GM12878 (cell line): ENCODE data around the gene NSMCE4A. TPM values are rescaled to one million over a fixed set of nuclear protein-coding genes. Genes with fewer than 3 reads are reported as not detected.

Experiments used
- CHD2 ChIP-seq: IDR thresholded peaks from 2 replicates; pipeline ENCODE4 v1.6.1; 2011; ENCODE audit warnings: low read depth, low read length, improper control_type of control experiment, borderline replicate concordance
- EED ChIP-seq: sonication (generic); IDR thresholded peaks from 2 replicates; pipeline ENCODE4 v1.6.1; 2016; ENCODE audit warnings: antibody characterized with exemption, low read depth
- KAT2A ChIP-seq: conservative IDR thresholded peaks from 2 replicates; pipeline ENCODE4 v1.6.1; 2011; ENCODE audit warnings: low read depth, low read length; ENCODE audit not compliant: control insufficient read depth
- MYC ChIP-seq: IDR thresholded peaks from 2 replicates; pipeline ENCODE4 v1.6.1; 2011; ENCODE audit warnings: mild to moderate bottlenecking, low read length, moderate library complexity, inconsistent platforms; ENCODE audit not compliant: insufficient read depth, insufficient replicate concordance, insufficient read length, severe bottlenecking
- NFYA ChIP-seq: IDR thresholded peaks from 2 replicates; pipeline ENCODE4 v1.6.1; 2011; ENCODE audit warnings: low read depth, mild to moderate bottlenecking, low read length, improper control_type of control experiment, borderline replicate concordance
- NFYB ChIP-seq: IDR thresholded peaks from 2 replicates; pipeline ENCODE4 v1.6.1; 2011; ENCODE audit warnings: low read depth, mild to moderate bottlenecking, low read length, improper control_type of control experiment, moderate library complexity; ENCODE audit not compliant: insufficient read depth
- NR2F1 ChIP-seq: fragments of 450-650 bp; conservative IDR thresholded peaks from 2 replicates; pipeline ENCODE4 v1.6.1; 2017; ENCODE audit warnings: mild to moderate bottlenecking
- SMC3 ChIP-seq: IDR thresholded peaks from 2 replicates; pipeline ENCODE4 v1.6.1; 2011; ENCODE audit warnings: low read length, improper control_type of control experiment, borderline replicate concordance
- SPI1 ChIP-seq: IDR thresholded peaks from 2 replicates; pipeline ENCODE4 v1.6.1; 2011; ENCODE audit warnings: low read depth, mild to moderate bottlenecking, low read length, moderate library complexity, borderline replicate concordance; ENCODE audit not compliant: insufficient read depth
- TAF1 ChIP-seq: IDR thresholded peaks from 2 replicates; pipeline ENCODE4 v1.6.1; 2011; ENCODE audit warnings: mild to moderate bottlenecking, low read depth, low read length, borderline replicate concordance
- ZNF384 ChIP-seq: IDR thresholded peaks from 2 replicates; pipeline ENCODE4 v1.6.1; 2012; ENCODE audit warnings: low read depth, mild to moderate bottlenecking, low read length, improper control_type of control experiment, borderline replicate concordance
- polyA plus RNA-seq, 11 experiments: library from polyadenylated mRNA; depleted of rRNA in 4 of 11; unstranded in 6 of 11; stranded (reverse) in 5 of 11; fragments of >200 nt; fragmentation: Nextera tagmentation in 4 of 11; fragmentation: Illumina TruSeq in 1 of 11; extraction: Ambion mirVana in 4 of 11; extraction: Trizol in 1 of 11; gene quantifications; 1 replicate in 1 of 11; 2 replicates in 10 of 11; pipeline versions ENCODE4 v1.2.1 to v1.2.3, GENCODE V29; 2011 to 2016; ENCODE audit warnings: inconsistent platforms in 2 of 11, missing spikeins in 2 of 11, low read depth in 1 of 11
- total RNA-seq, 4 experiments: library from RNA; depleted of rRNA in 3 of 4; stranded (reverse); fragments of >200 nt in 3 of 4; fragmentation: Illumina TruSeq in 1 of 4; extraction: Trizol in 1 of 4; gene quantifications; 2 replicates each; pipeline versions ENCODE4 v1.2.1 to v1.2.3, GENCODE V29; 2013 to 2021
- TF ChIP-seq, protein P1 (sequence below): fragments of 450-650 bp; IDR thresholded peaks from 2 replicates; pipeline ENCODE4 v1.6.1; 2016; ENCODE audit warnings: mild to moderate bottlenecking, moderate library complexity, borderline replicate concordance
- TF ChIP-seq, protein P2 (sequence below): IDR thresholded peaks from 2 replicates; pipeline ENCODE4 v1.6.1; 2012; ENCODE audit warnings: low read depth, low read length, improper control_type of control experiment
- TF ChIP-seq, protein P3 (sequence below), 3 experiments: IDR thresholded peaks in 2 of 3; conservative IDR thresholded peaks in 1 of 3; 2 replicates each; pipeline ENCODE4 v1.5.1; 2011; ENCODE audit warnings: low read depth in 3 of 3, low read length in 3 of 3, mild to moderate bottlenecking in 3 of 3, control low read depth in 2 of 3, moderate library complexity in 2 of 3, inconsistent platforms in 1 of 3, mixed read lengths in 1 of 3; ENCODE audit not compliant: control insufficient read depth in 2 of 3, insufficient read depth in 1 of 3; ENCODE audit errors: extremely low read depth in 1 of 3
- TF ChIP-seq, protein P4 (sequence below): fragments of 450-650 bp; formaldehyde crosslinking; IDR thresholded peaks from 2 replicates; pipeline ENCODE4 v1.4.0; 2022; ENCODE audit warnings: mild to moderate bottlenecking, moderate library complexity
- TF ChIP-seq, protein P5 (sequence below): fragments of 450-650 bp; IDR thresholded peaks from 2 replicates; pipeline ENCODE4 v1.6.1; 2016; ENCODE audit warnings: mild to moderate bottlenecking

The NSMCE4A gene
- total and polyA plus RNA-seq, 10 of the 15 experiments (the other 5 are each of a cell fraction or from before 2014, with no cell fraction given): 14.2 to 105 (median 76.1) TPM

DNA sequence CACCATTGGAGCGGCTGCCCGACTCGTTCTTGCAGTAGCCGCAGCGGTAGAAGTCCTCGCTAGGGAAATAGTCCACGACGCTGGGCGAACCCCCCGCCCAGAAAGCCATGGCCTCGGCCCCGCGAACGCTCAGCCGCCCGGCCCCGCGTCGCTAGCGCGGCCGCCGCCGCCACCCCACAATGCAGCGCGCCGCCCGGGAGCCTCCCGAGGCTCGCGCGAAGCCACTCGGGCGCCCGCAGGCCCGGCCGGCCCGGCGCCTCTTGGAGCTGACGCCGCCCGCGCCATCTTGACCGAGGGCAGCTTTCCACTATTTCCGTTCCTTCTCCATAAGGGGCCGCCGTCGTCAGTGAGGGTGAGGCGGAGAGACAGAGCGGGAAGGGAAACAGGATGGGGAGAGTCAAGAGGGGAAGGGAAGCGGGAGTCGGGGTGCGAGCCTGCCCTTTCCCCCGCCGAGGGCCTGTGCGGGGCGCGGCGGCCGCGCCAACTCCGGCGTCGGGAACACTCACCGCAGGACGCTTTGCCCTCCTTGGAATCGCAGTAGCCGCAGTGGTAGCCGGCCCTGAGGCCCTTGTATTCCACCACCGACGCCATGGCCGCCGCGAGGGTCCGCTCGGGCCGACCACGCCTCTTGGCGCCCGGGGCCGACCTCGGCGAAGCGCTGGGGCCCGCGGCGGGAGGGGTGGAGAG, 47.0 kb downstream of the NSMCE4A start, which contains the start of gene ATE1 (continued):
- TF ChIP-seq, protein P1, sequence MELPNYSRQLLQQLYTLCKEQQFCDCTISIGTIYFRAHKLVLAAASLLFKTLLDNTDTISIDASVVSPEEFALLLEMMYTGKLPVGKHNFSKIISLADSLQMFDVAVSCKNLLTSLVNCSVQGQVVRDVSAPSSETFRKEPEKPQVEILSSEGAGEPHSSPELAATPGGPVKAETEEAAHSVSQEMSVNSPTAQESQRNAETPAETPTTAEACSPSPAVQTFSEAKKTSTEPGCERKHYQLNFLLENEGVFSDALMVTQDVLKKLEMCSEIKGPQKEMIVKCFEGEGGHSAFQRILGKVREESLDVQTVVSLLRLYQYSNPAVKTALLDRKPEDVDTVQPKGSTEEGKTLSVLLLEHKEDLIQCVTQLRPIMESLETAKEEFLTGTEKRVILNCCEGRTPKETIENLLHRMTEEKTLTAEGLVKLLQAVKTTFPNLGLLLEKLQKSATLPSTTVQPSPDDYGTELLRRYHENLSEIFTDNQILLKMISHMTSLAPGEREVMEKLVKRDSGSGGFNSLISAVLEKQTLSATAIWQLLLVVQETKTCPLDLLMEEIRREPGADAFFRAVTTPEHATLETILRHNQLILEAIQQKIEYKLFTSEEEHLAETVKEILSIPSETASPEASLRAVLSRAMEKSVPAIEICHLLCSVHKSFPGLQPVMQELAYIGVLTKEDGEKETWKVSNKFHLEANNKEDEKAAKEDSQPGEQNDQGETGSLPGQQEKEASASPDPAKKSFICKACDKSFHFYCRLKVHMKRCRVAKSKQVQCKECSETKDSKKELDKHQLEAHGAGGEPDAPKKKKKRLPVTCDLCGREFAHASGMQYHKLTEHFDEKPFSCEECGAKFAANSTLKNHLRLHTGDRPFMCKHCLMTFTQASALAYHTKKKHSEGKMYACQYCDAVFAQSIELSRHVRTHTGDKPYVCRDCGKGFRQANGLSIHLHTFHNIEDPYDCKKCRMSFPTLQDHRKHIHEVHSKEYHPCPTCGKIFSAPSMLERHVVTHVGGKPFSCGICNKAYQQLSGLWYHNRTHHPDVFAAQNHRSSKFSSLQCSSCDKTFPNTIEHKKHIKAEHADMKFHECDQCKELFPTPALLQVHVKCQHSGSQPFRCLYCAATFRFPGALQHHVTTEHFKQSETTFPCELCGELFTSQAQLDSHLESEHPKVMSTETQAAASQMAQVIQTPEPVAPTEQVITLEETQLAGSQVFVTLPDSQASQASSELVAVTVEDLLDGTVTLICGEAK: peak; percentile 77
- TF ChIP-seq KAT2A (no peak), SMC3 (no peak), SPI1 (no peak), MYC (no peak), CHD2 (peak; percentile 84; the same call in 1 of the 2 replicates), EED (peak; percentile 81), NFYB (no peak), NR2F1 (peak; percentile 49; the same call in 1 of the 2 replicates), TAF1 (peak; percentile 95), ZNF384 (no peak), NFYA (no peak)
- TF ChIP-seq, protein P2, sequence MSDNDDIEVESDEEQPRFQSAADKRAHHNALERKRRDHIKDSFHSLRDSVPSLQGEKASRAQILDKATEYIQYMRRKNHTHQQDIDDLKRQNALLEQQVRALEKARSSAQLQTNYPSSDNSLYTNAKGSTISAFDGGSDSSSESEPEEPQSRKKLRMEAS: no peak
- TF ChIP-seq, protein P3, sequence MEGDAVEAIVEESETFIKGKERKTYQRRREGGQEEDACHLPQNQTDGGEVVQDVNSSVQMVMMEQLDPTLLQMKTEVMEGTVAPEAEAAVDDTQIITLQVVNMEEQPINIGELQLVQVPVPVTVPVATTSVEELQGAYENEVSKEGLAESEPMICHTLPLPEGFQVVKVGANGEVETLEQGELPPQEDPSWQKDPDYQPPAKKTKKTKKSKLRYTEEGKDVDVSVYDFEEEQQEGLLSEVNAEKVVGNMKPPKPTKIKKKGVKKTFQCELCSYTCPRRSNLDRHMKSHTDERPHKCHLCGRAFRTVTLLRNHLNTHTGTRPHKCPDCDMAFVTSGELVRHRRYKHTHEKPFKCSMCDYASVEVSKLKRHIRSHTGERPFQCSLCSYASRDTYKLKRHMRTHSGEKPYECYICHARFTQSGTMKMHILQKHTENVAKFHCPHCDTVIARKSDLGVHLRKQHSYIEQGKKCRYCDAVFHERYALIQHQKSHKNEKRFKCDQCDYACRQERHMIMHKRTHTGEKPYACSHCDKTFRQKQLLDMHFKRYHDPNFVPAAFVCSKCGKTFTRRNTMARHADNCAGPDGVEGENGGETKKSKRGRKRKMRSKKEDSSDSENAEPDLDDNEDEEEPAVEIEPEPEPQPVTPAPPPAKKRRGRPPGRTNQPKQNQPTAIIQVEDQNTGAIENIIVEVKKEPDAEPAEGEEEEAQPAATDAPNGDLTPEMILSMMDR (IDR thresholded peaks at IDR 0.05 in 2 of 3, conservative IDR thresholded peaks at IDR 0.05 in 1 of 3; ENCODE audit: control insufficient read depth in 2 of 3, extremely low read depth in 1 of 3, insufficient read depth in 1 of 3, low read depth in 3 of 3, low read length in 3 of 3): no peak
- TF ChIP-seq, protein P4, sequence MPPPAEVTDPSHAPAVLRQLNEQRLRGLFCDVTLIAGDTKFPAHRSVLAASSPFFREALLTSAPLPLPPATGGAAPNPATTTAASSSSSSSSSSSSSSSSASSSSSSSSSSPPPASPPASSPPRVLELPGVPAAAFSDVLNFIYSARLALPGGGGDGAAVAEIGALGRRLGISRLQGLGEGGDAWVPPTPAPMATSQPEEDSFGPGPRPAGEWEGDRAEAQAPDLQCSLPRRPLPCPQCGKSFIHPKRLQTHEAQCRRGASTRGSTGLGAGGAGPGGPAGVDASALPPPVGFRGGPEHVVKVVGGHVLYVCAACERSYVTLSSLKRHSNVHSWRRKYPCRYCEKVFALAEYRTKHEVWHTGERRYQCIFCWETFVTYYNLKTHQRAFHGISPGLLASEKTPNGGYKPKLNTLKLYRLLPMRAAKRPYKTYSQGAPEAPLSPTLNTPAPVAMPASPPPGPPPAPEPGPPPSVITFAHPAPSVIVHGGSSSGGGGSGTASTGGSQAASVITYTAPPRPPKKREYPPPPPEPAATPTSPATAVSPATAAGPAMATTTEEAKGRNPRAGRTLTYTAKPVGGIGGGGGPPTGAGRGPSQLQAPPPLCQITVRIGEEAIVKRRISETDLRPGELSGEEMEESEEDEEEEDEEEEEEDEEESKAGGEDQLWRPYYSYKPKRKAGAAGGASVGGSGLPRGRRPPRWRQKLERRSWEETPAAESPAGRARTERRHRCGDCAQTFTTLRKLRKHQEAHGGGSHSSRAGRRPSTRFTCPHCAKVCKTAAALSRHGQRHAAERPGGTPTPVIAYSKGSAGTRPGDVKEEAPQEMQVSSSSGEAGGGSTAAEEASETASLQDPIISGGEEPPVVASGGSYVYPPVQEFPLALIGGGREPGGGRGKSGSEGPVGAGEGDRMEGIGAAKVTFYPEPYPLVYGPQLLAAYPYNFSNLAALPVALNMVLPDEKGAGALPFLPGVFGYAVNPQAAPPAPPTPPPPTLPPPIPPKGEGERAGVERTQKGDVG (CRISPR knock-in tag): no peak
- TF ChIP-seq, protein P5, sequence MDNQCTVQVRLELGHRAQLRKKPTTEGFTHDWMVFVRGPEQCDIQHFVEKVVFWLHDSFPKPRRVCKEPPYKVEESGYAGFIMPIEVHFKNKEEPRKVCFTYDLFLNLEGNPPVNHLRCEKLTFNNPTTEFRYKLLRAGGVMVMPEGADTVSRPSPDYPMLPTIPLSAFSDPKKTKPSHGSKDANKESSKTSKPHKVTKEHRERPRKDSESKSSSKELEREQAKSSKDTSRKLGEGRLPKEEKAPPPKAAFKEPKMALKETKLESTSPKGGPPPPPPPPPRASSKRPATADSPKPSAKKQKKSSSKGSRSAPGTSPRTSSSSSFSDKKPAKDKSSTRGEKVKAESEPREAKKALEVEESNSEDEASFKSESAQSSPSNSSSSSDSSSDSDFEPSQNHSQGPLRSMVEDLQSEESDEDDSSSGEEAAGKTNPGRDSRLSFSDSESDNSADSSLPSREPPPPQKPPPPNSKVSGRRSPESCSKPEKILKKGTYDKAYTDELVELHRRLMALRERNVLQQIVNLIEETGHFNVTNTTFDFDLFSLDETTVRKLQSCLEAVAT: no peak
